GM23338 (cell line): ENCODE results near the gene MAP3K13. TPM values are rescaled to one million over a fixed set of nuclear protein-coding genes. Genes with fewer than 3 reads are reported as not detected.

Experiments used
- ATAC-seq: fragments of 200-7000 bp; cut with Tn5 transposase; 3 replicates; pipeline ENCODE4 v1.9.1; 2020
- DNase-seq: peaks from one replicate; pipeline ENCODE4 v3.0.0-alpha.2; 2015; ENCODE audit warnings: low spot score
- H2AFZ ChIP-seq: fragments of 200-600 bp; sonication (generic); 2 replicates; pipeline ENCODE4 v1.8.0; 2016; ENCODE audit warnings: antibody characterized with exemption, mild to moderate bottlenecking, moderate library complexity
- H3F3A ChIP-seq: fragments of 200-600 bp; sonication (generic); replicated peaks from 2 replicates; pipeline ENCODE4 v1.8.0; 2017; ENCODE audit warnings: antibody characterized with exemption, mixed run types, low read depth
- H3K27ac ChIP-seq: fragments of 200-600 bp; sonication (generic); 2 replicates; pipeline ENCODE4 v1.6.1; 2016; ENCODE audit warnings: low read depth
- H3K27me3 ChIP-seq: fragments of 200-600 bp; sonication (generic); 2 replicates; pipeline ENCODE4 v1.8.0; 2016; ENCODE audit warnings: mild to moderate bottlenecking, mixed run types, moderate library complexity; ENCODE audit not compliant: insufficient read depth
- H3K36me3 ChIP-seq: fragments of 200-600 bp; sonication (generic); 2 replicates; pipeline ENCODE4 v1.8.0; 2016; ENCODE audit warnings: mild to moderate bottlenecking; ENCODE audit not compliant: insufficient read depth
- H3K4me1 ChIP-seq: fragments of 200-600 bp; sonication (generic); 2 replicates; pipeline ENCODE4 v1.8.0; 2016; ENCODE audit warnings: mild to moderate bottlenecking, moderate library complexity; ENCODE audit not compliant: insufficient read depth
- H3K4me2 ChIP-seq: fragments of 200-600 bp; sonication (generic); 2 replicates; pipeline ENCODE4 v1.7.1; 2017; ENCODE audit warnings: mixed run types
- H3K4me3 ChIP-seq: fragments of 200-600 bp; sonication (generic); 2 replicates; pipeline ENCODE4 v1.6.1; 2016; ENCODE audit warnings: mixed run types
- H3K79me2 ChIP-seq: fragments of 200-600 bp; sonication (generic); replicated peaks from 2 replicates; pipeline ENCODE4 v1.8.0; 2017; ENCODE audit warnings: mild to moderate bottlenecking; ENCODE audit not compliant: insufficient read depth
- H3K9me2 ChIP-seq: fragments of 200-600 bp; sonication (generic); 2 replicates; pipeline ENCODE4 v1.8.0; 2017; ENCODE audit not compliant: insufficient read depth
- H4K20me1 ChIP-seq: fragments of 200-600 bp; sonication (generic); replicated peaks from 2 replicates; pipeline ENCODE4 v1.8.0; 2017; ENCODE audit warnings: mild to moderate bottlenecking; ENCODE audit not compliant: insufficient read depth
- H3K27ac Mint-ChIP-seq: 2 replicates; pipeline ENCODE4 v1.8.0; 2020; ENCODE audit warnings: inconsistent platforms, mild to moderate bottlenecking, moderate library complexity, mixed read lengths
- H3K27me3 Mint-ChIP-seq: 3 replicates; pipeline ENCODE4 v1.8.0; 2022; ENCODE audit warnings: low read depth, mild to moderate bottlenecking, moderate library complexity, mixed read lengths, inconsistent platforms; ENCODE audit not compliant: insufficient read depth, poor library complexity
- H3K36me3 Mint-ChIP-seq: 3 replicates; pipeline ENCODE4 v1.8.0; 2021; ENCODE audit warnings: low read depth, mild to moderate bottlenecking, inconsistent platforms, moderate library complexity, mixed read lengths
- H3K4me1 Mint-ChIP-seq: 3 replicates; pipeline ENCODE4 v1.8.0; 2020; ENCODE audit warnings: mild to moderate bottlenecking, inconsistent platforms, mixed read lengths
- H3K4me3 Mint-ChIP-seq: 3 replicates; pipeline ENCODE4 v1.8.0; 2021; ENCODE audit warnings: moderate library complexity, mild to moderate bottlenecking, inconsistent platforms, mixed read lengths
- H3K9me3 Mint-ChIP-seq: 3 replicates; pipeline ENCODE4 v1.8.0; 2020; ENCODE audit warnings: moderate library complexity, mild to moderate bottlenecking, inconsistent platforms, mixed read lengths
- CREB1 ChIP-seq: fragments of 250-450 bp; sonication (Bioruptor Pico); IDR thresholded peaks from 2 replicates; pipeline ENCODE4 v1.5.0; 2020; ENCODE audit warnings: low read depth, mild to moderate bottlenecking, moderate library complexity
- CTCF ChIP-seq, 2 experiments: fragments of 200-600 bp in 1 of 2; sonication (generic) in 1 of 2; conservative IDR thresholded peaks; 2 replicates each; pipeline versions ENCODE4 v1.5.1 to v1.6.1; 2016 to 2017; ENCODE audit warnings: antibody characterized with exemption in 2 of 2, low read depth in 2 of 2, mild to moderate bottlenecking in 2 of 2, moderate library complexity in 1 of 2
- ETS1 ChIP-seq: IDR thresholded peaks from 2 replicates; pipeline ENCODE4 v1.6.1; 2016; ENCODE audit warnings: antibody characterized with exemption
- EZH2 ChIP-seq: fragments of 200-600 bp; sonication (generic); IDR thresholded peaks from one replicate; pipeline ENCODE4 v1.8.0; 2017; ENCODE audit warnings: antibody characterized with exemption, mild to moderate bottlenecking, low read depth; ENCODE audit not compliant: unreplicated experiment
- EZH2phosphoT487 ChIP-seq: fragments of 200-600 bp; sonication (generic); IDR thresholded peaks from one replicate; pipeline ENCODE4 v1.8.1; 2018; ENCODE audit warnings: antibody characterized with exemption; ENCODE audit not compliant: unreplicated experiment
- JUNB ChIP-seq: IDR thresholded peaks from one replicate; pipeline ENCODE4 v1.6.1; 2016; ENCODE audit warnings: antibody characterized with exemption; ENCODE audit not compliant: unreplicated experiment
- NANOG ChIP-seq: IDR thresholded peaks from 2 replicates; pipeline ENCODE4 v1.6.1; 2016; ENCODE audit warnings: antibody characterized with exemption, borderline replicate concordance
- POLR2AphosphoS5 ChIP-seq: IDR thresholded peaks from 2 replicates; pipeline ENCODE4 v1.6.1; 2016; ENCODE audit warnings: antibody characterized with exemption, low read depth
- REST ChIP-seq: IDR thresholded peaks from one replicate; pipeline ENCODE4 v1.6.1; 2018; ENCODE audit warnings: antibody characterized with exemption; ENCODE audit not compliant: unreplicated experiment
- STAT1 ChIP-seq: IDR thresholded peaks from one replicate; pipeline ENCODE4 v1.6.1; 2016; ENCODE audit warnings: antibody characterized with exemption; ENCODE audit not compliant: unreplicated experiment
- ZNF114 ChIP-seq: fragments of 250-450 bp; sonication (Bioruptor Pico); IDR thresholded peaks from 2 replicates; pipeline ENCODE4 v1.5.0; 2020; ENCODE audit warnings: mild to moderate bottlenecking, moderate library complexity
- ZNF331 ChIP-seq: fragments of 250-450 bp; sonication (Bioruptor Pico); IDR thresholded peaks from 2 replicates; pipeline ENCODE4 v1.5.0; 2020; ENCODE audit warnings: low read depth, mild to moderate bottlenecking, moderate library complexity
- ZNF462 ChIP-seq: fragments of 250-450 bp; sonication (Bioruptor Pico); IDR thresholded peaks from 2 replicates; pipeline ENCODE4 v1.5.0; 2020; ENCODE audit warnings: mild to moderate bottlenecking, moderate library complexity
- polyA plus RNA-seq: library from polyadenylated mRNA; unstranded; fragments of >200 nt; fragmentation: Nextera tagmentation; extraction: Ambion mirVana; gene quantifications from 2 replicates; pipeline ENCODE4 v1.2.1, GENCODE V29; 2016
- total RNA-seq: library from RNA; depleted of rRNA; stranded (reverse); fragments of >200 nt; shearing (Covaris generic); gene quantifications from 2 replicates; pipeline ENCODE4 v1.2.3, GENCODE V29; 2014

MAP3K13 gene
- total and polyA plus RNA-seq, 2 experiments from 2014 or later: 10.7 to 129 TPM

- no peak for TF ChIP-seq CREB1 (CRISPR knock-in tag)
- no peak for TF ChIP-seq POLR2AphosphoS5
- TF ChIP-seq EZH2phosphoT487: no peak
- TF ChIP-seq ETS1: no peak
- no peak for TF ChIP-seq CTCF (conservative IDR thresholded peaks at IDR 0.05; ENCODE audit: low read depth in 2 of 2)
- no peak for TF ChIP-seq STAT1
- TF ChIP-seq EZH2: no peak
- no peak for TF ChIP-seq ZNF114 (CRISPR knock-in tag)
- no peak for TF ChIP-seq ZNF331 (CRISPR knock-in tag)
- TF ChIP-seq JUNB: no peak
- TF ChIP-seq REST: no peak
- no peak for TF ChIP-seq ZNF462 (CRISPR knock-in tag)
- TF ChIP-seq NANOG: no peak
- H3K36me3 Mint-ChIP-seq: no peaks in the 10 kb centered on the region
- Histone ChIP-seq H3K79me2 (no peaks in the 10 kb centered on the region), H3K4me1 (no peaks in the 10 kb centered on the region), H3K9me2 (no peaks in the 10 kb centered on the region), H3K27ac (no peak overlapping the region), H3F3A (no peaks in the 10 kb centered on the region), H4K20me1 (no peaks in the 10 kb centered on the region), H3K27me3 (no peaks in the 10 kb centered on the region), H2AFZ (no peak overlapping the region), H3K4me2 (no peak overlapping the region), H3K36me3 (no peaks in the 10 kb centered on the region), H3K4me3 (no peak overlapping the region)
- no peak overlapping the region for H3K27ac Mint-ChIP-seq
- DNase-seq: no peak
- peaks cover 2% of the 10 kb centered on the region for H3K27me3 Mint-ChIP-seq
- no peak for ATAC-seq
- no peaks in the 10 kb centered on the region for H3K4me1 Mint-ChIP-seq
- H3K4me3 Mint-ChIP-seq: no peak overlapping the region
- H3K9me3 Mint-ChIP-seq: no peaks in the 10 kb centered on the region
Observed at GRCh38 chr3:185330238-185330637, 32.7 kb upstream of the MAP3K13 start.
